Thoracic aorta (tissue), 2 donors: Measurements from ENCODE around the gene MPP3. TPM values are rescaled to one million over a fixed set of nuclear protein-coding genes. Genes with fewer than 3 reads are reported as not detected.

Experiments
- ATAC-seq: fragments of 150-250 bp; one replicate; pipeline ENCODE4 v1.8.0; 2017; ENCODE audit warnings: low read depth; ENCODE audit not compliant: insufficient number of reproducible peaks, low FRiP score
- DNase-seq: peaks from one replicate; pipeline ENCODE4 v3.0.0-alpha.2; 2020; ENCODE audit warnings: low spot score
- H3K27ac ChIP-seq, 2 donors: fragments of 200-600 bp; sonication (generic); 1 replicate in 1 of 2; 2 replicates in 1 of 2; pipeline ENCODE4 v1.5.1; 2016; ENCODE audit warnings: mild to moderate bottlenecking in 2 of 2, moderate library complexity in 2 of 2
- H3K27me3 ChIP-seq: fragments of 200-600 bp; sonication (generic); replicated peaks from 2 replicates; pipeline ENCODE4 v1.6.0; 2016; ENCODE audit warnings: mild to moderate bottlenecking; ENCODE audit not compliant: insufficient read depth
- H3K36me3 ChIP-seq: fragments of 200-600 bp; sonication (generic); one replicate; pipeline ENCODE4 v1.5.1; 2016
- H3K4me1 ChIP-seq, 2 donors: fragments of 200-600 bp; sonication (generic); 1 replicate in 1 of 2; 2 replicates in 1 of 2; pipeline versions ENCODE4 v1.5.1 to v1.6.0; 2016; ENCODE audit warnings: low read depth in 2 of 2, mild to moderate bottlenecking in 1 of 2; ENCODE audit not compliant: control insufficient read depth in 1 of 2
- H3K4me3 ChIP-seq: fragments of 200-600 bp; sonication (generic); 2 replicates; pipeline ENCODE4 v1.5.1; 2016; ENCODE audit warnings: mild to moderate bottlenecking
- H3K9me3 ChIP-seq: fragments of 200-600 bp; sonication (generic); 2 replicates; pipeline ENCODE4 v1.5.1; 2016
- total RNA-seq, 2 donors: library from RNA; depleted of rRNA; stranded (reverse); fragments of >200 nt; gene quantifications; one replicate each; pipeline versions ENCODE4 v1.1.0 to v1.2.3, GENCODE V29; 2016
- TF ChIP-seq, protein P1 (sequence below): fragments of 200-600 bp; sonication (generic); IDR thresholded peaks from one replicate; pipeline ENCODE4 v1.5.1; 2019; ENCODE audit warnings: antibody characterized with exemption

The MPP3 gene
- total RNA-seq, 2 donors from 2014 or later: 32.8 to 73.8 TPM

DNA sequence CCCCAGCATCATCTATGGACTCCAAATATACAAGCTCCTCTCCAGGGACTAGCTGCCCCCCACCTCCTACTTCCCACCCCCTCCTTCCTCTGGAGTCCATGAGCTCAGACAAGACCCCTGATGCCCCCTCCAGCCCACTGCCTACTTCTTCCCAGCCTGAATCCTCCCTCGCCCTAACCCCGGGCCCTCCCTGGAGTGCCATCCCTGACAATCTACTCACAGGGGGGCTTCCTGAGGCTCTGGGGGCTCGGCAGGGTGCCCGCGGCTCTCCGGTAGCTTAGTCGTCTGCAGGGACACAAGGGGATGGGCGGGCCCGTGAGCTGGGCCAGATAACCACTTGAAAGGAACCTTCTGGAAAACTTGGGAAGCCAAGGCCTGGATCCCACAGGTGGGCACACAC lies 15.1 kb downstream of the MPP3 start:
- TF ChIP-seq, protein P1, sequence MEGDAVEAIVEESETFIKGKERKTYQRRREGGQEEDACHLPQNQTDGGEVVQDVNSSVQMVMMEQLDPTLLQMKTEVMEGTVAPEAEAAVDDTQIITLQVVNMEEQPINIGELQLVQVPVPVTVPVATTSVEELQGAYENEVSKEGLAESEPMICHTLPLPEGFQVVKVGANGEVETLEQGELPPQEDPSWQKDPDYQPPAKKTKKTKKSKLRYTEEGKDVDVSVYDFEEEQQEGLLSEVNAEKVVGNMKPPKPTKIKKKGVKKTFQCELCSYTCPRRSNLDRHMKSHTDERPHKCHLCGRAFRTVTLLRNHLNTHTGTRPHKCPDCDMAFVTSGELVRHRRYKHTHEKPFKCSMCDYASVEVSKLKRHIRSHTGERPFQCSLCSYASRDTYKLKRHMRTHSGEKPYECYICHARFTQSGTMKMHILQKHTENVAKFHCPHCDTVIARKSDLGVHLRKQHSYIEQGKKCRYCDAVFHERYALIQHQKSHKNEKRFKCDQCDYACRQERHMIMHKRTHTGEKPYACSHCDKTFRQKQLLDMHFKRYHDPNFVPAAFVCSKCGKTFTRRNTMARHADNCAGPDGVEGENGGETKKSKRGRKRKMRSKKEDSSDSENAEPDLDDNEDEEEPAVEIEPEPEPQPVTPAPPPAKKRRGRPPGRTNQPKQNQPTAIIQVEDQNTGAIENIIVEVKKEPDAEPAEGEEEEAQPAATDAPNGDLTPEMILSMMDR: no peak
- H3K4me3 ChIP-seq: no peak overlapping the region
- ATAC-seq (no peak), DNase-seq (no peak)
- H3K9me3 ChIP-seq: no peaks in the 10 kb centered on the region
- no peak overlapping the region for H3K27ac ChIP-seq
- peaks cover 0 to 8% of the 10 kb centered on the region in 2 donors for H3K4me1 ChIP-seq
- no peaks in the 10 kb centered on the region for H3K27me3 ChIP-seq
- H3K36me3 ChIP-seq: peaks cover 26% of the 10 kb centered on the region

- H3K4me3 ChIP-seq: no peak overlapping the region
- peaks cover 0 to 5% of the 10 kb centered on the region in 2 donors for H3K4me1 ChIP-seq
- TF ChIP-seq, protein P1: no peak
- no peak for ATAC-seq
- H3K36me3 ChIP-seq: peaks cover 31% of the 10 kb centered on the region
- no peak for DNase-seq
- no peaks in the 10 kb centered on the region for H3K9me3 ChIP-seq
- no peak overlapping the region for H3K27ac ChIP-seq
- H3K27me3 ChIP-seq: no peaks in the 10 kb centered on the region
These were observed 16.3 kb downstream of the MPP3 start for GRCh38 chr17:43816336-43817320.

DNA sequence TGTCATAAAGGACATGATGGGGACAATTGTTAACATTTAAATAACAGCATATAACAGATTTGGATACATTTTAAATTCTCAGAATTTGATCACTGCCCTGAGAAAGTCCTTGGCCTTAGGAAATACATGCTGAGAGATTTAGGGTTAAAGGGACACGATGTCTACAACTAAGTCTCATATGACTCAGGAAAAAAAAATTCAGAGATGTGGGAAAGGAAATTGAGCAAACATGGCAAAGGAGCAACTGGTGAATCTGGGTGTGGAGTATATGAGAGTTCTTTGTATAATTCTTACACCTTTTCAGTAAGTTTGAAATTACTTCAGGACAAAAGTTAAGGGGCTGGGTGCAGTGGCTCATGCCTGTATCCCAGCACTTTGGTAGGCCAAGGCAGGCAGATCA lies 18.2 kb downstream of the MPP3 start:
- H3K36me3 ChIP-seq: peaks cover 23% of the 10 kb centered on the region
- no peak for ATAC-seq

DNA sequence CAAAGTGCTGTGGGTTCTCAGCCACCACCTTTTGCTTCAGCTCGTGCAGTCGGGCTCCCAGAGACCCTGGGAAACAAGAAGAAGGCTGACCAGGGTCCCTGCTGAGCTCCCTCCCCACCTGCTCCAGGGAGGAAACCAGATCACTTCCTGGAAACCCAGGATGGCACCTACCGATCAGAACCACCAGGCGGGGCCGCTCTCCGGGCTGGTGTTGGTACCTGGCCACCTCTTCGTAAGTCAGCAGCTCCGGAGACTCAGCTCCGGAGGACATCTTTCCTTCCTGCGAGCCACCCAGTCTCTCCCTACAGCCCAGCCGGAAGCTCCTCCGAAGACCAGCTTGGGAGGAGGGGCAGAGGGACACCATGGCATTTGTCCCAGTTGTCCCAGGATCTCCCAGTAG lies 18.9 kb downstream of the MPP3 start:
- Histone ChIP-seq H3K4me1 (peaks cover 0 to 5% of the 10 kb centered on the region in 2 donors), H3K27ac (no peak overlapping the region), H3K4me3 (no peak overlapping the region), H3K9me3 (no peaks in the 10 kb centered on the region), H3K27me3 (no peaks in the 10 kb centered on the region), H3K36me3 (peaks cover 27% of the 10 kb centered on the region)
- TF ChIP-seq, protein P1: no peak
- ATAC-seq (no peak), DNase-seq (no peak)

More for the DNA sequence above, 18.2 kb downstream of the MPP3 start:
- Histone ChIP-seq H3K27ac (no peak overlapping the region), H3K4me3 (no peak overlapping the region), H3K27me3 (no peaks in the 10 kb centered on the region), H3K9me3 (no peaks in the 10 kb centered on the region), H3K4me1 (peaks cover 0 to 5% of the 10 kb centered on the region in 2 donors)
- DNase-seq: no peak
- TF ChIP-seq, protein P1: no peak

DNA sequence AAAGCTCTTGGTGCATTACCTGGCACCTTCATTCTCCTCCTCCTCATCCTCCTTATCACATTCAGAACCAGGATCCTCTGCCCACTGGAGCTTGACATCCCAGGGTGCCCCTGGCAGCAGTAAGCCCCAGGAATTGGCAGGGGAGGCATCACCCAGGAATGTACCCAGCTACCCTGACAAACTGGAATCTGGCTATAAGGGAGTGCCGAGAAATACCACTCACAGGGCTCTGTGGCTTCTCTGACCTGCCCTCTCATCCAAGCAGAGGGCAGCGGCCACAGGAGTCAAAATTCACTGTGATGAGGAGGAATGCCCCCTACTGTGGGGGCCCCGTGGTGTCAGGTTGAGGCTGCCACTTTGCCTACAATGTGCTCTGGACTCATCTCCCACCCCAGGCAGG lies 19.6 kb downstream of the MPP3 start:
- DNase-seq (no peak), ATAC-seq (no peak)
- Histone ChIP-seq H3K9me3 (no peaks in the 10 kb centered on the region), H3K36me3 (peaks cover 31% of the 10 kb centered on the region), H3K27ac (no peak overlapping the region), H3K4me3 (no peak overlapping the region), H3K4me1 (peaks cover 0 to 5% of the 10 kb centered on the region in 2 donors), H3K27me3 (no peaks in the 10 kb centered on the region)
- TF ChIP-seq, protein P1: no peak
